Ishikawa (cell line): ENCODE results near the gene STPG3.

Experiments used
- CEBPB ChIP-seq: IDR thresholded peaks from 2 replicates; pipeline ENCODE4 v1.6.1; 2012
- CREB1 ChIP-seq: IDR thresholded peaks from 2 replicates; pipeline ENCODE4 v1.6.1; 2012; ENCODE audit warnings: low read depth
- EP300 ChIP-seq: IDR thresholded peaks from 2 replicates; pipeline ENCODE4 v1.6.1; 2012; ENCODE audit warnings: borderline replicate concordance
- FOXM1 ChIP-seq: IDR thresholded peaks from 2 replicates; pipeline ENCODE4 v1.6.1; 2012; ENCODE audit warnings: low read depth, borderline replicate concordance
- NFIC ChIP-seq: IDR thresholded peaks from 2 replicates; pipeline ENCODE4 v1.6.1; 2012
- RAD21 ChIP-seq: IDR thresholded peaks from 2 replicates; pipeline ENCODE4 v1.6.1; 2012; ENCODE audit warnings: low read depth
- TAF1 ChIP-seq: IDR thresholded peaks from 2 replicates; pipeline ENCODE4 v1.6.1; 2012; ENCODE audit warnings: low read depth, mild to moderate bottlenecking
- TEAD4 ChIP-seq: IDR thresholded peaks from 2 replicates; pipeline ENCODE4 v1.6.1; 2012
- YY1 ChIP-seq: IDR thresholded peaks from 2 replicates; pipeline ENCODE4 v1.6.1; 2012; ENCODE audit warnings: low read depth
- TF ChIP-seq, protein P1 (sequence below): IDR thresholded peaks from 2 replicates; pipeline ENCODE4 v1.6.1; 2012; ENCODE audit warnings: low read depth, mild to moderate bottlenecking
- TF ChIP-seq, protein P2 (sequence below): IDR thresholded peaks from 2 replicates; pipeline ENCODE4 v1.6.1; 2012

DNA sequence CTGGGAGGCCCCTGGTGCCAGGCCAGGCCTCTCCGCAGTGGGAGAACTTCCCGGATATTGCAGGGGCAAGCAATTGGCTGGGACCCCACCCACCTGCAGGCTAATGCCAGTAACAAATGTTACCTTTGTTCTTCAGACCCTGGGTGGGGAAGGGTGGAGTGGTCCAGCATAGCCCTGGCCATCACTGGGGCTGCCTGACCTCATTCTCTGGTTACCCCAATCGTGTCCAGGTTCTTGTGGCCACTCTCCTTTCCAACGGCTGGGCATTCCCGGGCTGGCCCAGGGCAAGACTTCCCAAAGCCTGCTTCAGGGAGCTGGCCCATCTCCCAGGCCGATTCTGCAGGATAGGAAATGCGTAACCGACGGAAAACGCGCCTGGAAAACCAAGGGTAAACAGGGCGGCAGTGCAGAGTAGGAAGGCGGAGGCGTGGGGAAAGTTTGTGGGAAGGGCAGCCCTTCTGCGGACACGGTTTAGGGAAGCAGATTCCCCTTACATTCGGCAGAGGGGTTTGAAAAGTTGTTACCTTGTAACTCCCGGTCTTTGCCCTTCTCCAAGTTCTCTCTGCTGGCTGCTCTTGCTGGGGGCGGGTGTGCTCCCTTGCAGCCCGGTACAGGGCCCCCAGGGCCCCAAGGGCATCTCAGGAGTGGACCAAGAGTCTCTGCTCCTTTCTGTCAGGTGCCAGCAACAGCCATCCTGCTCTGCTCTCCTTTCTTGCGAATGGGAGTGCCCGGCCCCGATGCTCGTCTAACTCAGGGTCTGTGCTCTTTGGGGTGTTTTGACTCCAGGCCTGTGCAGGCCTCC is 47.5 kb downstream of the STPG3 start:
- TF ChIP-seq, protein P1, sequence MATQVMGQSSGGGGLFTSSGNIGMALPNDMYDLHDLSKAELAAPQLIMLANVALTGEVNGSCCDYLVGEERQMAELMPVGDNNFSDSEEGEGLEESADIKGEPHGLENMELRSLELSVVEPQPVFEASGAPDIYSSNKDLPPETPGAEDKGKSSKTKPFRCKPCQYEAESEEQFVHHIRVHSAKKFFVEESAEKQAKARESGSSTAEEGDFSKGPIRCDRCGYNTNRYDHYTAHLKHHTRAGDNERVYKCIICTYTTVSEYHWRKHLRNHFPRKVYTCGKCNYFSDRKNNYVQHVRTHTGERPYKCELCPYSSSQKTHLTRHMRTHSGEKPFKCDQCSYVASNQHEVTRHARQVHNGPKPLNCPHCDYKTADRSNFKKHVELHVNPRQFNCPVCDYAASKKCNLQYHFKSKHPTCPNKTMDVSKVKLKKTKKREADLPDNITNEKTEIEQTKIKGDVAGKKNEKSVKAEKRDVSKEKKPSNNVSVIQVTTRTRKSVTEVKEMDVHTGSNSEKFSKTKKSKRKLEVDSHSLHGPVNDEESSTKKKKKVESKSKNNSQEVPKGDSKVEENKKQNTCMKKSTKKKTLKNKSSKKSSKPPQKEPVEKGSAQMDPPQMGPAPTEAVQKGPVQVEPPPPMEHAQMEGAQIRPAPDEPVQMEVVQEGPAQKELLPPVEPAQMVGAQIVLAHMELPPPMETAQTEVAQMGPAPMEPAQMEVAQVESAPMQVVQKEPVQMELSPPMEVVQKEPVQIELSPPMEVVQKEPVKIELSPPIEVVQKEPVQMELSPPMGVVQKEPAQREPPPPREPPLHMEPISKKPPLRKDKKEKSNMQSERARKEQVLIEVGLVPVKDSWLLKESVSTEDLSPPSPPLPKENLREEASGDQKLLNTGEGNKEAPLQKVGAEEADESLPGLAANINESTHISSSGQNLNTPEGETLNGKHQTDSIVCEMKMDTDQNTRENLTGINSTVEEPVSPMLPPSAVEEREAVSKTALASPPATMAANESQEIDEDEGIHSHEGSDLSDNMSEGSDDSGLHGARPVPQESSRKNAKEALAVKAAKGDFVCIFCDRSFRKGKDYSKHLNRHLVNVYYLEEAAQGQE = no peak
- TF ChIP-seq CREB1 (no peak), RAD21 (no peak), TAF1 (no peak), NFIC (no peak), CEBPB (no peak), FOXM1 (no peak), EP300 (no peak), TEAD4 (no peak), YY1 (no peak)
- TF ChIP-seq, protein P2, sequence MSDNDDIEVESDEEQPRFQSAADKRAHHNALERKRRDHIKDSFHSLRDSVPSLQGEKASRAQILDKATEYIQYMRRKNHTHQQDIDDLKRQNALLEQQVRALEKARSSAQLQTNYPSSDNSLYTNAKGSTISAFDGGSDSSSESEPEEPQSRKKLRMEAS = no peak
